K562 (cell line): Measurements from ENCODE around the gene TP53I3. TPM values are rescaled to one million over a fixed set of nuclear protein-coding genes. Genes with fewer than 3 reads are reported as not detected.

Experiments
- CLOCK ChIP-seq: fragments of 250-450 bp; sonication (Bioruptor Pico); IDR thresholded peaks from 2 replicates; pipeline ENCODE4 v1.4.0; 2020; ENCODE audit warnings: mild to moderate bottlenecking, moderate library complexity, borderline replicate concordance
- ETS1 ChIP-seq: conservative IDR thresholded peaks from 2 replicates; pipeline ENCODE4 v1.6.1; 2011; ENCODE audit warnings: low read depth, mild to moderate bottlenecking, low read length; ENCODE audit not compliant: control insufficient read depth
- ETS2 ChIP-seq: IDR thresholded peaks from 2 replicates; pipeline ENCODE4 v1.6.1; 2016; ENCODE audit warnings: borderline replicate concordance, missing genetic modification characterization, mild to moderate bottlenecking, moderate library complexity, missing compliant biosample characterization; ENCODE audit not compliant: poor library complexity, severe bottlenecking
- HMGXB4 ChIP-seq: sonication (generic); formaldehyde crosslinking; IDR thresholded peaks from 2 replicates; pipeline ENCODE4 v1.8.1; 2023; ENCODE audit warnings: mild to moderate bottlenecking, missing genetic modification reagents
- KLF10 ChIP-seq: fragments of 250-450 bp; sonication (Bioruptor Pico); IDR thresholded peaks from 2 replicates; pipeline ENCODE4 v1.6.1; 2021; ENCODE audit warnings: matching md5 sums
- NFE2L1 ChIP-seq: fragments of 450-650 bp; IDR thresholded peaks from 2 replicates; pipeline ENCODE4 v1.6.1; 2016; ENCODE audit warnings: missing genetic modification characterization, low read depth, mild to moderate bottlenecking, missing compliant biosample characterization, moderate library complexity, borderline replicate concordance
- TOE1 ChIP-seq, 2 experiments: fragments of 450-650 bp in 1 of 2; sonication (generic) in 1 of 2; formaldehyde crosslinking in 1 of 2; IDR thresholded peaks; 2 replicates each; pipeline versions ENCODE4 v1.7.1 to v1.8.0; 2016 to 2022; ENCODE audit warnings: borderline replicate concordance in 2 of 2, mild to moderate bottlenecking in 2 of 2, antibody characterized with exemption in 1 of 2, inconsistent platforms in 1 of 2, low read depth in 1 of 2, missing genetic modification reagents in 1 of 2, moderate library complexity in 1 of 2
- ZFP36 ChIP-seq: fragments of 150-350 bp; IDR thresholded peaks from 2 replicates; pipeline ENCODE4 v1.6.1; 2018; ENCODE audit warnings: low read length, low read depth; ENCODE audit not compliant: partially characterized antibody
- ZNF408 ChIP-seq: fragments of 250-450 bp; sonication (Bioruptor Pico); IDR thresholded peaks from 2 replicates; pipeline ENCODE4 v1.4.0; 2020; ENCODE audit warnings: low read depth, mild to moderate bottlenecking, moderate library complexity
- ZNF449 ChIP-seq: fragments of 250-450 bp; sonication (Bioruptor Pico); IDR thresholded peaks from 2 replicates; pipeline ENCODE4 v1.8.0; 2022; ENCODE audit warnings: moderate library complexity, mild to moderate bottlenecking, inconsistent platforms
- polyA plus RNA-seq, 8 experiments: library from polyadenylated mRNA; depleted of rRNA in 4 of 8; stranded (reverse) in 5 of 8; unstranded in 3 of 8; fragments of >200 nt; fragmentation: Nextera tagmentation in 2 of 8; fragmentation: Illumina TruSeq in 1 of 8; extraction: Ambion mirVana in 2 of 8; extraction: Trizol in 1 of 8; gene quantifications; 2 replicates each; pipeline versions ENCODE4 v1.2.1 to v1.2.3, GENCODE V29; 2011 to 2014; ENCODE audit warnings: inconsistent platforms in 1 of 8, missing spikeins in 1 of 8
- total RNA-seq, 7 experiments: library from RNA; depleted of rRNA in 6 of 7; stranded (reverse); fragments of >200 nt in 6 of 7; fragmentation: Illumina TruSeq in 2 of 7; extraction: Trizol in 2 of 7; gene quantifications; 2 replicates each; pipeline versions ENCODE4 v1.2.1 to v1.2.3, GENCODE V29; 2011 to 2021; ENCODE audit warnings: low replicate concordance in 1 of 7

The TP53I3 gene
- total and polyA plus RNA-seq, 9 of the 15 experiments (the other 6 are each of a cell fraction or from before 2014, with no cell fraction given): 0.65 to 9.5 (median 5.6) TPM

GRCh38 chr2:24045511-24046508 lies 38.8 kb downstream of the TP53I3 start (continued):
- TF ChIP-seq CLOCK (CRISPR knock-in tag): no peak
- no peak for TF ChIP-seq ZFP36
- TF ChIP-seq KLF10 (CRISPR knock-in tag): no peak
- no peak for TF ChIP-seq ZNF449 (CRISPR knock-in tag)
- no peak for TF ChIP-seq ETS2 (tag)
- peak; percentile 64 for TF ChIP-seq NFE2L1
- no peak for TF ChIP-seq TOE1 (IDR thresholded peaks at IDR 0.05; ENCODE audit: borderline replicate concordance)
- TF ChIP-seq TOE1 (CRISPR knock-in tag; IDR thresholded peaks at IDR 0.05; ENCODE audit: borderline replicate concordance, low read depth): no peak
- TF ChIP-seq HMGXB4: no peak
- TF ChIP-seq ZNF408 (CRISPR knock-in tag): no peak
- TF ChIP-seq ETS1: no peak
- TF ChIP-seq, all 486 proteins: peak for 11
